Stimulated activated CD4-positive, alpha-beta T cell treated with anti-CD3 and anti-CD28 coated beads, Interleukin-1b, Interleukin-23, amount 100 ng/mL, for 4 hours (primary cell): Measurements from ENCODE around the gene NKAIN4.

ENCODE experiments used
- DNase-seq, 2 donors: peaks; one replicate each; pipeline ENCODE4 v3.0.0-alpha.2; 2020; ENCODE audit warnings: low read depth in 2 of 2

NKAIN4 gene

DNA sequence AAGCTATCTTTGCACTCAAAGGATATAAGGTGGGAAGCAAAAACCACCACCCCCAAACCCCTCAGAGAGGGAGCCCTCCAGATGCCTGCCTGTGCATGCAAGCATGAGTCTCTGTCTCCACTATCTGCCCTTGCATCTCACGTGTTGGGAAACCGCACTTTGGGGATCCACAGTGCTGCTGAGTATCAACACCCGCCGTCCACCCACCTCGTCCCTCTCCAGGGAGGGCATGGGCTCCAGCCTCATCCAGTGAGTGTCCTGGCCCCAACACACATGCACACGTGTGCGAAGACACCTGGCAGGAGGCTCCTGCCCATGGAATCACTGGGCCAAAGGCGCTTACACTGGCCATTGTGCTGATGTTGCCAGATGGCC is 34.8 kb downstream of the NKAIN4 start:
- DNase-seq, result no peak

DNA sequence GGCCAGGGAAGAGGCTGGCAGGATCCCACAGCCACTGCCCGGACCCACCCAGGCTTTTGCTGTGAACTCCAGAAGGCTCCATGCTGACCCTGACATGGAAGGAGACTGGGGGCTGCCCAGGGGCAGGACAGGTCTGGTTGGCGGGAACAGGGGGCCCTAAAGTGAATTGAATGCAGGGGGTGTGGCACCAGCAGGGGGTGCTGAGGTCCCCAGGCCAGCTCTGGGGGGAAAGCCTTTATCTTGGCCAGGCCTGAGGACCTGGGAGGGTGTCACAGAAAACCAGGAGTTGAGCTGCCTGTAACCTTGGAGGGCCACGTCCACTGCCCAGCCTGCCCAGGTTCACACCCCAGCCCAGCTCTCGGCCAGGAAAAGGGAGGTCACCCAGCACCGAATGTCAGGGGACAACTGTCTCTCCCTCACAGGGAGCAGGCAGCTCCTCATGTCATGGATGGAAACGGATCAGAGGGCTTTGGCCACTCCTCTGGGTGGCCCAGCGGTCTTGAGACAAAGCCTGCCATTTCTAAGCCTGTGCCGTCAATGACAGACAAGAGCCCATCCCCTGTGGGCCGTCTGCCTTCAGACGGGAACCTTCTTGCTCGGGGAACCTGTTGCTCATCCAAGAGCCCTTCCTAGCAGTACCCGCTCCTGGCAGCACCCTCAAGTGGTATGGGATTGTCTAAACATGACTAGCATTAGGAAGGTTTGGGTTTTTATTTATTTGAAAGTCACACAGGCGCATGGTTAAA is 35.4 kb downstream of the NKAIN4 start:
- DNase-seq, result no peak

DNA sequence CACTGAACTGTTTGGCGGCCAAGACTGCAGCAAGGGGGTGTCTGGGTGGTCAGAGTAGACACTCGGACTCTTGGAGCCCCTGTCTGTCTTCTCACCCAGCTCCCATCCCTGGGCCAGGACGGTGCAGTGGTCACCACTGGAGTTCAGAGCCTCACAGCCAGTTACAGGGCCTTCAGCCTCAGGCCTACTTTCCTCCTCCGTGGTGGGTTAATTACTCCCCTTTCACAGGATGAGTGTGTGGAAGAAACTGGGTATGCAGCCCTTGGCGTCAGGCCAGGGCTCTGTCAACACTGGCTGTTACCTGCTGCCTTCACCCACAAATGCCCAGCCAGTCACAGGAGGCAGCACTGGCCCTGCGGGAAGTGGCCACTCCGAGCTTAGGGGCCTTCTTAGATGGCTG is 36.6 kb downstream of the NKAIN4 start:
- no peak for DNase-seq

DNA sequence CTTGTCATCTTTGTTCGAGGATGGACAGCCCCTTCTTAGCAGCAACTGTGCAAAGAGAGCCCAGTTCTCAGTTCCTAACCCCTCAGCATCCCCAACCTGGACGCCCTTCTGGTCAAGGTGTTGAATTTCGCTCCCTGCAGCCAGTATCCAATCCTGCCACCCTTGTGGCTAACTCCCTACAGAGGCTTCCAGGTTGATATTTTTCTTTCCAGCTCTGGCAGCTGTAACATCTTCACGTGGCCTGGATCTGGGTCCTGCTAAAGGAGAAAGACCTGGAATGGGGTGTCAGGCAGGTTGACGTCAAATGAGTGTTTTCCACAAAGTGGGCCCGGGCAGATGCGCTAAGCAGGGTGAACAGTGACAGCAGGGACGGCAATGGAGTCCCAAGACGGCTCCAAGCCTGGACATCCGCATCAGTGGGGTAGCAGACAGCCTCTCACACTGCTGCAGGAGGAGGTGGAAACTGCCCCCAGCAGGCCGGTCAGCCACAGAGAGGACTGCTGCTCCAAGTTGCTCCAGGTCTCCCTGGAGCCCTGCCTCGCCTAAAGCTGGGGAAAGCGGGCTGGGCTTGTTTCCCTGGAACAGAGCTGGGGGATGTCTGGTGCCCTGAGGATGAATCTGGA is 37.3 kb downstream of the NKAIN4 start:
- no peak for DNase-seq

DNA sequence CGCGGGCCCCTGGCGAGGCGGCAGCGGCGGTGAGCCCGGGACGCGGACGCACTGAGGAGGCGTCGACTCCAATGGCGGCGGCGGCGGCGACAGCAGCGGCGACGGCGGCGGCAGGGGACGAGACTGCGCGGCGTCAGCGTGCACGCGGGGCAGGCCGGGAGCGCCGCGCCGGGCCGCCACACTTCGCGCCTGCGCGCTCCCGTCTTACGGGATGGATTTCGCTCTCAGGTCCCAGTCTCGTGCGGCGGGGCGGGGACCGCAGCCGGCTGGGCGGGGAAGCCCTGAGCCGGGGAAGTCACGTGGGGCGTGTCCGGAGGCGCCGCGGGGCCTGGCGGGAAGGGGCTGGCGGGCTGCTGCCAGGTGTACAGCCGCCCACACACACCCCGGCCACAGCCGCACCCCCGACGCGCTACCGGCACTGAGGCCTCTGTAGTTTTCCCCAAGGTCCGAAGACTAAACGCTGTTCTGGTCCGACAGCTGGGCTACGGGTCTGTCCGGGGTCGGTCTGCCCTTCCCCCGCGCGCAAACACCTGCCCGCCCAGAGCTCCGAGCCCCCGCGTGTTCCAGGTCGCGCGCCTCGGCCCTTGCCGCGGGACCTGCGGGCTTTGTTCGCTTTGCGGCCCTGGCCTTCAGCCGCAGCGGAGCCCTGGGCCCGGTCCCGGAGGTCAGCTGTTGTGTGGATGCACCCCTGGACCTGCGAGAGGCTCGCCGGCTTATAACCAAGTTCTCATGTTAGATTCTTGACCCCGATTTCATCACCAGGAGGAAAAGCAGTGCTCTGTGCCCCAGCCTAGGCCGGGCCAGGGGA is 38.0 kb downstream of the NKAIN4 start, which contains the start of gene YTHDF1:
Gene YTHDF1, minus strand, starts transcription at position 91 of the 808 bp plus-strand sequence. CDS start 239 bp downstream, outside the sequence.
- DNase-seq, result peak; percentile 91 to 95

DNA sequence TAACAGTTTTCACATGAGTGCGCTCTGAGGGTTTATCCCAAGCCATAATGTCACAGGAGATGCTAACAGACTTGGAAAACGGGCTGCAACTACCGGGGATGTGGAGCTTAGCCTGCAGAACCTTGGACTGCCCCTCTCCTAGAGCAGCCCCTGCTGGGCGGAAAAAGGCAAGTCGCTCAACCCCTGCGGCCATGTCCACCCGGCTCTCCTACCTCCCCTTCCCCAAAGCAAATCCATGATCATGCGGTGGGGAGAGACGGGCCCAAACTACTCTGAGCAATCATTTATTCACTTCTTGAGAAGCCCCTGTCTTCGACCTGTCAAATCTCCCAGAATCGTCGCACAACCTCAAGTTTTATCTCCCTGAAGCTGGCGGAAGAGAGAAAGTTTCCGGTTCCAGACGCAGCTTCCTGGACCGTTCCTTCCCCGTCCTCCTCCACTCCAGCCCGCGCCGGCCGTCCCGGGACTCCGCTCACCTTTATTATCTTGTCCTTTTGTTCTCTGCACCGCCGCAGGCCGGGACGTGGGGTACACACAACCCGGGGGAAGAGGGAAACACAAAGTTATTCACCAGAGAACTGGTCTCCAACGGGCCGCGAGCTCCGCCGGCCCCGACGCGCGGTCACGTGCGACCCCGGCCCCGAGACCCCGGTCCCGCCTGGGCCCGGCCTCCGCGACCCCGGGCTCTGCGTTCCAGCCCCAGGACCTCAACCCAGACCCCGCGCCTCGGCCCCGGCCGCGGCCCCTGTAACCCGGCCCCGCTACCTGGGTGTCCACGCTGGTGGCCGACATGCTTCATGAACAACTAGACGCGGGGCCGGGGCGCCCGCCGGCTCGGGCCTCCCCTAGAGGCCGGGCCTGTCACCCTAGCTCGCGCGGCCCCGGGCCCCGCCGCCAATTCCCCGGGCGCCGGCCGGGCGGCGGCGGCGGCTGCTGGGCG is 38.9 kb downstream of the NKAIN4 start:
- DNase-seq, result no peak

DNA sequence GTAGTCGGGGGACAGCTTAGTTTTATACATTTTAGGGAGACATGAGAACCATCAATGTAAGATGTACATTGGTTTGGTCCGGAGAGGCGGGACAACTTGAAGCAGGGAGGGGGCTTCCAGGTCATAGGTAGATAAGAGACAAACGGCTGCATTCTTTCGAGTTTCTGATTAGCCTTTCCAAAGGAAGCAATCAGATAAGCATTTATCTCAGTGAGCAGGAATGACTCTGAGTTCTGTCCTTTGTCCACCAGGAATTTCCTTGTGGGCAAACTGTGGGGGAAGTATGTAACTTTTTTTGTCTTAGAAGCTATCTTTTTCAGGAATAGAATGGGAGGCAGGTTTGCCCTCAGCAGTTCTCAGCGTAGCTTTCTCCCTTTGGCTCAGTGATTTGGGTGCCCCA is 39.7 kb downstream of the NKAIN4 start:
- no peak for DNase-seq

DNA sequence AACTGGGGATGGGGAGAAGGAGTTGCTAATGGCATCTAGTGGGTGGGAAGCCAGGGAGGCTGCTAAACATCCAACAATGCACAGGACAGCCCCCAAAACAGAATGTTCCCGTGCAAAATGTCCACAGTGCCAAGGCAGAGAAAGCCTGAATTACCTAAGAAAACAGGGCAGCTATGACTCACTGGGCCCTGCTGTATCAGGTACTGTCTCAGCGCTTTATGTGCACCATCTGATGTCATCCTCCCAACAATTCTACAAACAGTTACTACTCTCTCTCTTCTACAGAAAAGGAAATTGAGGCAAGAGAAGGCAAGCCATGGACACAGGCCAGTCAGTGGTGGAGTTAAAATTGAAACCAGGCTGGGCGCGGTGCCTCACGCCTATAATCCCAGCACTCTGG is 41.5 kb downstream of the NKAIN4 start:
- DNase-seq, result no peak

DNA sequence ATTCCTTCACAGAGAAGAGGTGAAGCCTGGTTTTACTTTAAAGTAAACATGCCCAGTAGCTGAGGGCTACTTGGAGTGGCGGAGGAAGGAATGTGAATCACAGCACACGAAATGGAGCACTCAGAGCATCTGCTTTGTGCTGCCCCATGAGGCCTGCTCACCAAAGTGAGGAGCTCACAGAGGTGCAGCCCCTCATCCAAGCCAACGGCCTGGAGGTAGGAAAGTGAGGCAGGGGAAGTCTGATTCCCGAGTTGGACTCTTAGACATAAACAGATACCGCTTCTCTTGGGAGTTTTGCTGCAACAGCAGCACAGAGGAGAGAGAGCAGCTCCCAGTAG is 41.9 kb downstream of the NKAIN4 start:
- no peak for DNase-seq

DNA sequence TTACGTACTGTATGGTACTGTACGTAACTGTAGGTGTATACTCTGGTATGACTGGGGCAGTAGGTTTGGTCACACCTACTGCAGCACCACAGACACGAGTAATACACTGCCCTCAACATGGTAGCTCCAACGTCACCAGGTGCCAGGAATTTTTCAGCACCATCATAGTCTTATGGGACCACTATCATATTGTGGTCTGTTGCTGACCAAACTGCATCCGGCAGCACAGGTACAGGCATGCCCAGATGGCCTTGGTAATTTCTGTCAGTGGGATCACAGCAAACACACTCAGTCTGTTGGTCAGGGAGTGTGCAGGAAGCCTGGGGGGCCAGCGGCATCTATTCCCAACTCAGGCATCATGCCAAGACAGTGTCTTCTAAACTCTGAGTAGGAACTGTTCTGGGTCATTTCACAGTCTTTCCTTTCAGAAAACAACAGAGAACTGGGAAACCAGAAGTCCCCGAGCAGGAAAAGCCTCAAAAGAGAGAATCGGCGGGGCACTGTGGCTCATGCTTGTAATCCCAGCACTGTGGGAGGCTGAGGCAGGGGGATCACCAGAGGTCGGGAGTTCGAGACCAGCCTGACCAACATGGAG is 44.2 kb downstream of the NKAIN4 start:
- no peak for DNase-seq

DNA sequence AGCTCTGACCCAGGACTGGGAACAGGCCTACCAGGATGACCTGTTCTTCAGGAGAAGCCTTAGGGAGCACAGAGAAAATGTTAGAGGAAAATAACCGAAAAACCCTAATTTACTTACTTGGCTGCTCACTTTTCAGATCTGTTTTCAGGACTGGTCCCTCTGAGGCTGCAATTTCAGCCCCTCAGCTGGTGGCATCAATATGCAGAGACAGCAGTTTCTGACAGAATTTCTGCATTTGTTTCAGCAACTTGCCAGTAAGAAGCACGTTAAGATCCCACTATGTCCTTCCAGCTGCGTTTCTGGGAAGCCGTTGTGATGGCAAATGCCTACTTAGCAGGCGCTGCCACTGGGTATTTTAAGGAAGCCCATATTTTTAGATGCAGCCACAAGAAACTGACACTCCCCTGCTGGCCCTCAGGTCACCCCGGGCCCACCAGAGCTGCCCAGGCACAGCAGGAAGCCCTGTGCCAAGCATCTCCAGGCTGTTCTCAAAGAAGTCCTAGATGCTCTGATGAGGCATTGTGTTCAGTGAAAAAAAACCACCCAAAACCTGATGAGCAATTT is 45.8 kb downstream of the NKAIN4 start:
- DNase-seq, result no peak

DNA sequence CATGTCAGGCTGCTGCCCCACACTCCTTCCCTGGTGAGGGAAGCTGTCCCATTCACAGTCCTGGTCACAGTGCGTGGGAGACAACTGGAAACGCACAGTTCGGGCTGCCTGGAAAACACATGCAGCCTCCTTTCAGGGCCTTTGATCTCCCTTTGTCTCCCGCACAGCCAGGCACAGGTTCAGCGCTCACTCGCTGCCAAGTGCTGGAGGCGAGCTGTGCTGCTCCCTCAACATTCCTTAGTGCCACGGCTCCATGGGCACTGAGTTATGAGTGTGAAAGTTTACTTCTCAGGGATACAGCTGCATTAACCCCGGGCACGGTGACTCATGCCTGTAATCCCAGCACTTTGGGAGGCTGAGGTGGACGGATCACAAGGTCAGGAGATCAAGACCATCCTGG is 47.4 kb downstream of the NKAIN4 start:
- DNase-seq, result no peak

DNA sequence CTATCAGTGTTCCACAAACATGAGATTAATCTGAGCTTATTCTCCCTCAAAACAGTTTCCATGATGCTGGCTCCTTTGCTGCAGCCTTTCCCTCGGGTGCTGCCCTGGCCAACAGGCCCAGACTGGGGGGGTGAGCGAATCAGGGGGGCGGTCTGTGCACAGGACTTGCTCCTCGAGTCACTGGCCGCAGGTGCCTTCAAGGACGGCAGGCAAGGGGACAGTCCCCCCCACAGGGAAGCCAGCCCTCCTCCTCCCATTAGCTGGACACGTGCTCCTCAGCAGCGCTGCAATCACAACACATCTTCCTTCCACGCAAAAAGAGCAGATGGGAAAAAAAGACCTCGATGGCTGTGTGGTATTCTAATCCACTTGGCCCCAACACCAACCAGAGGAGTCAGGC is 48.4 kb downstream of the NKAIN4 start:
- DNase-seq, result no peak

DNA sequence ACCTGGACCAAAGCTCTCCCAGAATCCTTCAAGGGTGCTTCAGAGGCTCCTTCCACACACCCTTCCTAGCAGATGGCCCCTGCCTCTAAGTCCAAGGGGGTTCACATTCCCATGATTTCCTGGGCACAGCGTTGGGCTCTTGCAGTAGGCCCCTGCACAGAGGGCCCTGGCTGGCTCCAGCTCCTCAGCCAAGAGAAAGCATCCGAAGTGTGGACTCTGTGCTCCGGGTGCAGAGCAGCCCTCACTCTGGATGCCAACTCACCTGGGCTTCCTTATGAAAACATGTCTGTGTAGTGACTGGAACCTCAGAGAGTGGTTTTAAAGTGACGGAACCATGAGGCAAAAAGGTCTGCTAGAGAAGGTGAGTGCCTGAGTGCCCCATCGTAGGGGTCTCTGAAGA is 49.9 kb downstream of the NKAIN4 start:
- DNase-seq, result no peak

DNA sequence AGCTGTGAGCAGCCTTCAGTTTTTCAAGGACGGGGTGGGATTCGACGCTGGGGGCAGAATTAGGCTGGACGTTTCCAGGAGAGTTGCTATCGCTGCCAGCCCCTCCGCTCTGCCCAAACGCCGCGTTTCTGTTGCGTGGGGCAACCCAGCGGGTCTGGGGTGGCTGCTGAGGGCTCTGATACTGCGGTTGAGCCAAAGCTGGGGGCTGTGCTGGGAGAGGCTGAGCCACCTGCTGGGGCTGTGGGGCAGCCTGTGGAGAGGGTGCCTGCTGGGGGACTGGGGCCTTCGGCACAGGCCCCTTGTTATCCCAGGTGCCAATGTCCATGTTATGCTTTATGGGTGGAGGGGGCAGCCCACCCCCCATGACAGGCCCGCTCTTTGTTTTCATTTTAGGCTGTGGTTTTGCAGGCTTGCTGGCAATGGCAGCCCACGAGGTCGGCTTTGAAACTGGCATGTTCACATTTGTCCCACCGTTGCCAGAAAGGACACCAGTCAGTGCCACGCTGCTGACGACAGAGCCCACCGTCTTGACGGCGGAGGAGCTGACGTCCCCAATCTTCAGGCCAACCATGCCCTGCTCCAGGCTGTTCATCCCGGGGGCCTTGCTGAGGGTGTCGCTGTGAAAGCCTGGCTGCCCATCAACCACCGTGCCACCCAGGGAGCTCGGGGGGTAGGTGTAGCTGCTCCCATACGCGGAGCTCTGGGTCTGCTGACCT is 51.3 kb downstream of the NKAIN4 start:
- DNase-seq, result no peak

DNA sequence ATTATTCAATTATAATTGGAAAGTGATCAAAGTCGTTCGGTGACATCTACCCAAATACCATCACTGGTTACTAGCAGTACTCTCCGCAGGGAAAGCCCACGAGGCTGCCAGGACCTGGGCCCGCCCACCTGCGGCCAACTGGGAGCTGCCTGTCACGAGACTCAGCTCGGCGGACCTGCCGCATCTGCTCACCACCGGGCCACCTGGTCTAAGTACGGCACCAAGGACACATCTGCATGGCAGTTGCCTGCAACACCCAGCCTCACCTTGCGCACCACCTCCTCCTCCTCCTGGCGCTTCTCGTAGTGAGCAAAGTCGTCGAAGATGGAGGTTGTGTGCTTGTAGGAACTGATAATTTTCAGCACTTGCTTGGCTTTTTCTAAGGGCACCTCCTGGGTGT is 52.2 kb downstream of the NKAIN4 start:
- DNase-seq, result no peak

DNA sequence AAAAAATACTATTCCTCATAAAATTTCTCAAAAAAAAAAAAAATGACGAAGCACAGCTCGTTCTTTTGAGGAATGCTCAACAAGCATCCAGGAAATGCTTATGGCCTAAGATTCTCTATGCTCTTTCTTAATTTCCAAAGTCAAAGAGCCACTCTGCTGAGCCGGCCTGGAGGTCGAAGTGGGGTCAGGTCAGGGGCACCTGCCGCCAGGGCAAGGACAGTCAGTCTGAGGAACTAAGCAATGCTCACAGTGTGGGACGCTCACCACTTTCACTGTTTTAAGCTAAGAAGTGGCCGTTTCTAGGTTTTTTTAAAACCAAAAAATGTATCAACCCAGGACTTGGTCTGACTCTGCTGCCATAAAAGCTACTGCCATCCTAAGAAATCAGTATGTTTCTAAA is 55.7 kb downstream of the NKAIN4 start:
- DNase-seq, result no peak

DNA sequence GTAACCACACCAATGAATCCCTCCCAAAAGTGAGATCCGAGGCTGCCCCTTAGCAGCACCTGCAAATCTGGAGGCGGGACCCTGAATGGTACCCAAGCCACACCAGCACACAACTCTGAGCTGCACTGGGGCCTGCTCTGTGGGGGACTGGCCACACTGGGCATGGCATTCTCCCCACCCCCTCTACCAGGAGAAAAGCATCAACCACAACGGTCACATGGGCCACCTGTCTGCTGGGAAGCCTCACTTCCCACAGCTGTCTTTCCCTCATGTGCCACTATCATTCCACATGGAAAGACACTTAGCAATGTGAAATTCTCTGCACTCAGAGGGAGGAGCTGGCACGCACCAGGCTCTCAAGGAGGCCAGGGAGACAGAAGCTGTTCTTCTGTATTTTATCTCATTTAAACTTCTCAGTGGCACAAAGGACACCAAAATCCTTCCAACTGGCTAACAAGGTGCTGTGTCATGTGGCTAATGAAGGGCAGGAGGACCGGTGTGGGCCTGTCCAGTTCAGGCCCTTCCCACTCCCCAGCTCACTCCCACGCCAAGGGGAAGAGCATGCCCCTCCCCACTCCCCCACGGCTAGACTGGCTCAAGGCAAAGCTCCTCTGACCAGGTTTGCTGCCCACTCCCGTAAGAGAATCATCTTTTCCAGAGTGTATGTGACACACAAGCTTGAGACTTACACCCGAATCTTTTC is 57.3 kb downstream of the NKAIN4 start:
- DNase-seq, result no peak

DNA sequence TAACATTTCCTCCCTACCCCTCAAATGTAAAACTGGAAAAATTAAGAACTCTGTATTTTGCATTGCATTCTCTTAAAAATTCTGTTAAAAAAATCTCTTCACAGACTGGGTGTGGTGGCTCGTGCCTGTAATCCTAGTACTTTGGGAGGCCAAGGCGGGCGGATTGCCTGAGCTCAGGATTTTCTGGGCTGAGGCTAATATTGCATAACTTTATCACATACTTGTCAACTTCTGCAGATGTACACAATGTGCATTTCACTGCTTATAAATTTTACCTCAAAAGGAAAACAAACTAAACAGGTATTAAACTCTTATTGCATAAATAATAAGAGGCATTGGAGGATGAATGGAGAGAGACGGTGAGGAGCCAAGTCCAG is 59.5 kb downstream of the NKAIN4 start:
- no peak for DNase-seq
